Inferior parietal cortex (tissue), 1 donor: ENCODE measurements around the gene ROBO1.

Source experiments
- DNase-seq: peaks from one replicate; pipeline ENCODE4 v3.0.0-alpha.2; 2016; ENCODE audit errors: extremely low spot score

Gene ROBO1

DNA sequence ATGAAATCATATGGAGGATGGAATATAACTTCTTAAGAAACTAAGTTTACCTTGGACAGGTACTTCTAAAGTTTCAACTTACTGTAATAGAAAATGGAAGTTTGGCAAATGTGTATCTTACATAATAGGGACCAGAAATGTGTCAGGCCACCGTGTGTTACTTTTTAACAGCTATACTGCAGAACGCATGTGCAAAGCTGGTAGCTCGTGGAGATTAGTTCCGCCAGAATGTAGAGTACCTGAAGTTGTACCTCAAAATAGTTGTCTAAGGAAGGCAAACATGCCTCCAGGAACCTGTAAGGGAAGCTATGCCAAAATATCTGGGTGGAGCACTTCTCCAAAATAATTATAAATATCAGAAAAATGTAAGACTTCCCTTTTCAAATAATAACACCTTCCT lies 920.6 kb downstream of the ROBO1 start:
- DNase-seq: no peak

- DNase-seq: no peak
Measured at GRCh38 chr3:78846718-78847117, 921.1 kb downstream of the ROBO1 start.

- no peak for DNase-seq
Measured at GRCh38 chr3:78845605-78846004, 922.2 kb downstream of the ROBO1 start.

- no peak for DNase-seq
Measured at GRCh38 chr3:78844307-78844706, 923.5 kb downstream of the ROBO1 start.

GRCh38 chr3:78839693-78840092 lies 928.1 kb downstream of the ROBO1 start:
- no peak for DNase-seq

DNA sequence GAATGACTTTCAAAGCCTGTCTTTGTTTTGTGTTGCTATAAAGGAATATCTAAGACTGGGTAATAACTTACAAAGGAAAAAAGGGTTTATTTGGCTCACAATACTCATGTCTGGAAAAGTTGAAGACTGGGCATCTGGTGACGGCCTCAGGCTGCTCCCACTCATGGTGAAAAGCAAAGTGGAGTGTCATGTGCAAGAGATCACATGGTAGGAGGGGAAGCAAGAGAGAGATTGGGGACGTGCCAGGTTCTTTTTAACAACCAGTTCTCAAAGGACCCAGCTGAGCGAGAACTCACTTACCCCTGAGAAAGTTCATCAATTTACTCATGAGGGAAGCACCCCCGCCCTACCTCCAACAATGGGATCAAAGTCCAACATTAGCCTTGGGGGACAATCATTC lies 929.4 kb downstream of the ROBO1 start:
- DNase-seq: no peak

GRCh38 chr3:78834910-78835309 lies 932.9 kb downstream of the ROBO1 start:
- no peak for DNase-seq

DNA sequence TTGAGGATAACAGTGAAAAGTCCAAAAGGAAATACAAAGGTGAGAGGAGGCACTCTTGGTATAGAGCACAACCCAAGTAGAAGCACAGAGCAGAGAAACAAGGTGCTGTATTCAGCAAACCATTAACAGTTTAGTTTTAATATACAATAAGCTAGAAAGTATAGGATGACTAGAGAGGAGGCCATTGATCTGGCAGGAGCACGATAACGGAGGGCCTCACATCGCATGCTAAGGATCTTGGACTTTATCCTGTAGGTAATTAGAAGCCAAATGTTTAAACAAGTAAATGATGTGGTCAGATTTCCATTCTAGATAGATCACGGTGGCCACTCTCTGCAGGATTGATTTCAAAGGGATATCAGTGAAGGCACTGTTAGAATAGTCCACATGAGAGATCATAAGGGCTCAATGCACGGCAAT lies 935.0 kb downstream of the ROBO1 start:
- DNase-seq: no peak

GRCh38 chr3:78831446-78831972 lies 936.3 kb downstream of the ROBO1 start:
- DNase-seq: no peak

DNA sequence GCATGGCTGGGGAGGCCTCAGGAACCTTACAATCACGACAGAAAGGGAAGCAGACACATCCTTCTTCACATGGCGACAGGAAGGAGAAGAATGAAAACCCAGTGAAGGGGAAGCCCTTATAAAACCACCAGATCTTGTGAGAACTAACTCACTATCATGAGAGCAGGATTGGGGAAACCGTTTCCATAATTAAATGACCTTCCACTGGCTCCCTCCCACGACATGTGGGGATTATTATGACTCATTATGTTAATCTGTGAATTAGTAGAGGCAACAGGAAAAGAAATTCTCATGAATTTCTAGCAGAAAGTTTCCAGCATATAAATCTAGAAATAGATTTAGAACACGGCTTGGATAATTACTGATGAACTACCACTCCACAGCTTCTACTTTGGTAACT lies 937.3 kb downstream of the ROBO1 start:
- DNase-seq: no peak

DNA sequence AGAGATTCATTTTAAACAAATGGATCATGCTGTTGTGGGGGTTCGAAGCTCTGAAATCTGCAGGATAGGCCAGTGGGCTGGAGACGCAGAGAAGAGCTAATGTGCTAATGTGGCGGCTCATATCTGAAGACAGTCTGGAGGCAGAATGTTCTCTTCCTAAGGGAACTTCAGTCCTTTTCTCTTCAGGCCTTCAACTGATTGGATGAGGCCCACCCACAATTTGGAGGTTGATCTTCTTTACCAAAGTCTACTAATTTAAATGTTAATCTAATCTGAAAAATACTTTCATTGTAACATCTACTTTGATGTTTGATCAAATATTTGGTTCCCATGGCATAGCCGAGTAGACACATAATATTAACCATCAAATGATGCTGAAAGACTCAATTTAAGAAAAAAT lies 940.2 kb downstream of the ROBO1 start:
- DNase-seq: no peak

DNA sequence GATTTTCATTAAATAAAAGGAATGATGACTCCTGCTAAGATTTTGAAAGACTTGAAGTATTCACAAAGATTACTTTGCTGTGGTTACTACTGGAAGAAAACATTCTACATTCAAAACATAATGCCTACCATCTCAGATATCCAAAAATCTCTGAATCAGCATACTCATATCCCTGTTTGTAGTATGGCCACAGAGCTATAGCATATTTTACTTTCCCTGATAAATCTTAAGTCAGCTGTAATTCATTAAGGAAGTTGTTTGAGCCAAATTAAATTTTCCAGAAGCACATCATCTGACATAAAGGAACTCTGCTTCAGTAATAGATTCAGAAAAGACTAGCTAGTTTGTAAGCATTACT lies 942.0 kb downstream of the ROBO1 start:
- no peak for DNase-seq

DNA sequence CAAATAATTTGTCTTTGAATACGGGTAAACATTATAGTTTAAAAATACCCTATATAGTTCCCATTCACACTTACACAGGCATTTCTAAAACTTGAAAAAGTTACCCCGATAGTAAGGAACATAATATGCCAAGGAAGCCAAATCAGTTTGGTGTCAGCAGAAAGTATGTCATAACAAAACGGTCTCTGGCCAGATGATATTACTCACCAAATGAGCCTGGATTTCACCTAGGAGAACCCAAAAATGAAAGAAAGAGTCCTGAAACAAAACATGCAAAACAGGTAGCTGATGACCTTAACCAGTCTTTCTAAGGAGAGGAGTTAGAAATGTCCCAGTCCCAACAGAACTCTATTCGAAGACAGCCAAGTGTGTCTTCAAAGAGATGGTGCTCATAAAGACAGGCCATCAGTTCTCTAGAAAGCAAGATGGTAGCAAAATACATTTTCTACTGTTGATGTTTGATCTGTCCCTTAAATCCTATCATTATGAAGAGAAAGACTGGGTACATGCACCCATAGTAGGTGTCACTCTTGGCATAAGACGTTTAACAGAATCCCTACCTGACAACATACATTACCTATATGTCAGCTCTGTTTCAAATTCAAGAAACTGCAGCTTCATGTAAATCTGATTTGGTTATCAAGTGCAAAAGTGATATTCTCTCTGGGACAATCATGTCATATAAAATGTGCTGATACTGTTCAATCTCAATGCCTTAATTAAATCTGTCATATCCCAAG lies 942.5 kb downstream of the ROBO1 start:
- DNase-seq: no peak

- DNase-seq: no peak
Measured at GRCh38 chr3:78823859-78824258, 943.9 kb downstream of the ROBO1 start.

GRCh38 chr3:78823434-78823833 lies 944.4 kb downstream of the ROBO1 start:
- no peak for DNase-seq

- DNase-seq: no peak
Measured at GRCh38 chr3:78822726-78823125, 945.1 kb downstream of the ROBO1 start.

DNA sequence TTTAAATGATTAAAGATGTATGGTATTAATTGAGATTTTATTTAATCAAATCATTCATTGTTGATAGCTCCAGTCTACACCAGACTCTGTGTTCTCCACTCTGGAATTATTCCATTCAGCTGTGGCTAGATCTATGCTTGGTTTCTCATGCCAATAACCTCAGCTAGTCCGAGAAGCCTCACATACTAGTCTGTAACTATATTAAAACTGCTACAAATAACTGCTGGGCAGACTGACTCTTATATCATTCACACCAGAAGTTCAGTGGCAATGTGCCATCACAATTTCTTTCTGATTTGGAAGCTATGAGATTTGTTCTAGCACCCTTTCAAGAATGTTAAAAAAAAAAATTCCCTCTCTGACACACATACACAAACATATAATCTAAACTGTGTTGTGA lies 947.3 kb downstream of the ROBO1 start:
- no peak for DNase-seq

GRCh38 chr3:78818161-78818985 lies 949.4 kb downstream of the ROBO1 start:
- DNase-seq: no peak

GRCh38 chr3:78814893-78815562 lies 952.8 kb downstream of the ROBO1 start:
- no peak for DNase-seq

GRCh38 chr3:78812166-78812565 lies 955.6 kb downstream of the ROBO1 start:
- DNase-seq: no peak

- no peak for DNase-seq
Measured at GRCh38 chr3:78809966-78810365, 957.8 kb downstream of the ROBO1 start.

DNA sequence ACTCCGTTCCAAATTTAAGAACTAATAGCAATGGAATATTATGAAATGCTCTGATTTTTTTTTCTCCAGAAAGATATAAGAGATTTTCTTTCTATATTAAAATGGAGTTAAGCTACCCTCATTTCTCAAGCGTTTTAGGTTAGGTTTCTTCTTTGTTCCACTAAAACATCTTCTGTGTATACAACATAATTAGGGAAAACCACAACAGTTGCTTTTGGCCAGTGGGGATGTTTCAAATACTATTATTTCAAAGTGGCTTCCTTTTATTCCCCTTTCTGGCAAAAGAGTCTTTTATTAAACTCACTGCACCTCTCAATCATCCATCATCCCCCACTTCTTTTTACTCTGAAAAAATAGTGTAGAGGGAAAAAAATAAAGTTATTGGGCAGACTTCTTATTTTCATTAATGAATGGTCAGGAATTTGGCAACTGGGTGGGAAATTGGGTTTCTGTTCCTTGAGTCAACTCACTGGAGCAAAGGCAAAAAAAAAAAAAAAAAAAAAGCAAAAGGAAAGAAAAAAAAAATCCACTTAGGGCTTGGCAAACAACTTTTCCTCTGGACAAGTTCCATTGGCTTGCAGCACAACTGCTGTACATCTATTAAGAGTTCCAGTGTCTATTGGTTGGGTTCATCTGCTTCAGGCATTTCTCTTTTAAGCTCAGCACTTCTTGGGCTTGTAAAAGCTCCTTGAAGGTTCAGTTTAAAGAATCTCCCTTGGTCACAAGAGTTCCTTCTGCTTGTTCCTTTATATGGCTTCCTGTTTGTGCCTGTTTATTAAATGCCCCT lies 963.4 kb downstream of the ROBO1 start:
- DNase-seq: no peak
